ENCODE data around the gene LGALS9C.
"Not testable (repeated sequence)": the region's sequence is repeated elsewhere in the genome, so short reads cannot be mapped to it uniquely, and the experiment has no call there.

LGALS9C gene

GRCh38 chr17:18478977-18479595 is 2.5 kb downstream of the LGALS9C start:
- DNase-seq = not testable (repeated sequence)

GRCh38 chr17:18481775-18482174 is 5.2 kb downstream of the LGALS9C start:
- not testable (repeated sequence) for DNase-seq

DNA sequence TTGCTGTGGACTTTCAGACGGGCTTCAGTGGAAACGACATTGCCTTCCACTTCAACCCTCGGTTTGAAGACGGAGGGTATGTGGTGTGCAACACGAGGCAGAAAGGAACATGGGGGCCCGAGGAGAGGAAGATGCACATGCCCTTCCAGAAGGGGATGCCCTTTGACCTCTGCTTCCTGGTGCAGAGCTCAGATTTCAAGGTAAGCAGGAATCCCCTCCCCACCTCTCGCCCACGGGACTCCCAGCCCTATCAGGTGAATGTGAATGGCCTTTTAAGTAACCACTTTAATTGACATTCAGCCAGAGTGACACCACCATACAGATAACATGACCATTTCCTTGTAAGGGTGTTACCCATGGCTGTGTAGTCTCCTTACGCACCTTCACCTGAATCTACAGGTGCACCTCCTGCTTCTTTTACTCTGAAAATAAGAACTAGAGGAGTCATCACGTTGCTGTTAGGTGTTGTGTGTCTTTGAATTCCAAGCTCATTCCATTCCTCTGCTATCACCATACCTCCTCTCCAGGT is 9.4 kb downstream of the LGALS9C start:
- DNase-seq = not testable (repeated sequence)

- DNase-seq = not testable (repeated sequence)
Measured at GRCh38 chr17:18487633-18488032, 11.0 kb downstream of the LGALS9C start.

GRCh38 chr17:18488622-18489021 is 12.0 kb downstream of the LGALS9C start:
- not testable (repeated sequence) for DNase-seq

DNA sequence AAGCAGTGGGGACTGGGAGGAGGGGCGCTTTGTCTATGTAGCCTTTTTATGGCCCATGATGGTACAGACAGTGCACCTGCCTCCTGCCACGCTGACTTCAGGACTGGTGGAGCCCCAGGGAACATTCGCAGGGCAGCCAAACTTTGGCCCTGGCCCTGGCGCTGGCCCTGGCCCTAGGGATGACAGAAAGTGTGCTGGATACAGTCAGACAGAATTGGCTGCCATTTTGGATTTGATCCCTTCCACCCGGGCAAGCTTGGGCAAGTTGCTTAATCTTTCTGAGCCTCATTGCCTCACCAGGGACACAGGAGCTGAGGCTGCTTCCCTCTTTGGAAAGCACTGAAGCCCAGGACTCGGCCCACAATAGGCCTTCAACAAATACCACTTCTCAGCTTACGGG is 13.4 kb downstream of the LGALS9C start:
- DNase-seq = not testable (repeated sequence)

- DNase-seq = not testable (repeated sequence)
Measured at GRCh38 chr17:18492712-18493480, 16.3 kb downstream of the LGALS9C start.

DNA sequence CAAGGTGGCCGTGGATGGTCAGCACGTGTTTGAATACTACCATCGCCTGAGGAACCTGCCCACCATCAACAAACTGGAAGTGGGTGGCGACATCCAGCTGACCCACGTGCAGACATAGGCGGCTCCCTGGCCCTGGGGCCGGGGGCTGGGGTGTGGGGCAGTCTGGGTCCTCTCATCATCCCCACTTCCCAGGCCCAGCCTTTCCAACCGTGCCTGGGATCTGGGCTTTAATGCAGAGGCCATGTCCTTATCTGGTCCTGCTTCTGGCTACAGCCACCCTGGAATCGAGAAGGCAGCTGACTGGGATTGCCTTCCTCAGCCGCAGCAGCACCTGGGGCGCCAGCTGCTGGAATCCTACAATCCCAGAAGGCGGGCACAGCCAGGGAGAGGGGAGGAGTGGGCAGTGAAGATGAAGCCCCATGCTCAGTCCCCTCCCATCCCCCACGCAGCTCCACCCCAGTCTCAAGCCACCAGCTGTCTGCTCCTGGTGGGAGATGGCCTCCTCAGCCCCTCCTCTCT is 17.7 kb downstream of the LGALS9C start:
- not testable (repeated sequence) for DNase-seq

GRCh38 chr17:18497044-18497443 is 20.5 kb downstream of the LGALS9C start:
- not testable (repeated sequence) for DNase-seq

- not testable (repeated sequence) for DNase-seq
Measured at GRCh38 chr17:18499100-18499499, 22.5 kb downstream of the LGALS9C start.

DNA sequence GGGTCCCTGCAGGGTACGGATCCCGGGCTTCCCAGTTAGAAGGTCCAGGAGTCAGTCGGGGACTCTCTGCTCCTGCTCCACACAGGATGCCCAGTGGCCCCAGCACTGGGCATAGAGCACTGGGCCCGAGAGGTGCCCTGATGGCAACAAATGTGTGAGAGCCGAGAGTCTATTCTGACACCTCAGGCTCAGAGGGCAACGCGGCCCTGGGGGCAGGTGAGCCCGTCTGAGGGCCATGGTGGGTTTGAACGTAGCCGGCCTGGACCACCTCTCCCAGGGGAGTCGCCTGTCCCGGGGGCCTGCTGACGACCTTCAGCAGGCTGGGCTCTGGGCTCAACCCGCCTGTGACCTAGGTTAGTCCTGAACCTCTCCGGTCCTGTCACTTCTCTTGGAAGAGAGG is 23.2 kb downstream of the LGALS9C start:
- DNase-seq = not testable (repeated sequence)

DNA sequence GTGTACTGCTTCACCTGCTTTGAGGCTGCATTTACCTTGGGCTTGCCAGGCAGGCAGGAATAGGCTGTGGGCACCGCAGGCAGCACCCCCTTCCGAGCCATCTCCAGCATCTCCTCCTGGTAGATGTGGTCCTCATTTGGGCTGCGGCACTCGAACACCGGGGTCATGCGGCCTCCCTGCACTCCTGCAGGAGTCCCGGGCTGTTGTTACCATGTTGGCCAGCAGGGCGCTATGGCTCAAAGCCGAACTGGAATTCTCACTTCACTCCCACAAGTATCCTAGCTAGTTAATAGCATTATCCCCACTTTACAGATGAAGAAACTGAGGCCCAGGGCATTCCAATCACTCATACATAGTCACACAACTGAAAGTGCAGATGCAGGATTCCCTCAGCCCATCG is 23.7 kb downstream of the LGALS9C start:
- not testable (repeated sequence) for DNase-seq

DNA sequence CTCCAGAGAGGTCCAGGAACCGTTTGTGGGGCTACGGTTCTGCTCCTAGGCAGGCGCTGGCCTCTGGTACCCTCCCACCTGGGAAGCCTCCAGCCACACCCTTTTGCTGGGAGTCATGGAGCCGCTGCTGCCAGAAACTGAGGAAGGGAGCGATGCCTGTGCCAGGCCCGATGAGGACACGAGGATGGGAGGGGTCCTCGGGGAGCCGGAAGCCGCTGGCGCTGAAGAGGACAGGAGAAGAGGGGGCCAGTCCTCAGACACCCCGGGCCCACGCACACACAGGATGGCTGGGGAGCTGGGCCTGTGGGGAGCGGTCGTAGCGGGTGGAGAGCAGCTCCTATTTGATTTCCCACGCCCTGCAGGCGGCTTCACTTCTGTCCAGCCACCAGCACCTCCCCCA is 24.2 kb downstream of the LGALS9C start:
- not testable (repeated sequence) for DNase-seq

DNA sequence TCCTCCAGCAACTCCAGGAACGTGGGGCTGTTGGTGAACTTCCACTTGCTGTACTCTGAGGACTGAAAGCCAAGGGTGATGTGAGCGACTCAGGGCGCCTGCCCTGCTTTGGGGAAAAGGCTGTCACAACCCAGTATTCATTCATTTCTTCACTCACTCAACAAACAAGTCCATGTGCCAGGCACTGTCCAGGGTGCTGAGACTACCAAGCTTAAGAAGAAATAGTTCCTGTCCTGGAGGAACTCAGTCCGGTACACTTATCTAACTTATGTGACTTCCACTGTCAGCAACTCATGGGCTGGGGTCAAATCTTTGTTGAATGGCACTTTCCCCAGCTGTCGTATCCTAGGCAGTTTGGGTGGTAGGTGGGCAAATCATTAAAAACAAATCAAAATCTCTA is 26.6 kb downstream of the LGALS9C start:
- not testable (repeated sequence) for DNase-seq

DNA sequence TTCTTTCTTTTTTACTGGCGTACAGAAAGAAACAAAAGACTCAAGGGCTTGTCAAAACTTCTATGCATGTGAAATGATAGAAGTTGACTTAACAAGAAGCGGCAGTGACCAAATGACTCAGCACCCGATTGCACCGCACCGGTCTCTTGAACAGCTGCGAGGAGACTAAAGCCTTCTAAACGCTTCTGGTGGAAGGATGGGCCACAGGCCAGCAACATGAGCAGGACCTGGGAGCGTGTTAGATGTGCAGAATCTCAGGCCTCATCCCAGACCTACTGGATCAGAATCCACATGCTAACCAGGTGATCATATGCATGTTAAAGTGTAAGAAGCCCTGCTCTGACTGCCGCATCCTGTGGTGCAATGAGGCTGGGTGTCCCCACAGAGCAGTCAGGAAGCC is 31.1 kb downstream of the LGALS9C start:
- DNase-seq = not testable (repeated sequence)

DNA sequence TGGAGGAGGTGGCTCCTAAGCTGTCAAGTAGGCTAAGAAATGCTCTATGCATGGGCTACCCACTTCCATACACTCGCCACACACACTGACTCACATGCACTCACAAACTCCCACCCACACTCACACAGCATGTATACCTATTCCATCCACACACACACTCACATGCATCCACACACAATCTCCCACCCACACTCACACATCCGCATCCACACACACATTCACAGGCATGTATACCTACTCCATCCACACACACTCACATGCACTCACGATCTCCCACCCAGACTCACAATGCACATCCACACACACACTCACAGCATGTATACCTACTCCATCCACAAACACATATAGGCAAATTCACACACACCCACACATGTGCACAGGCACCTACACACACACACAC is 32.1 kb downstream of the LGALS9C start:
- DNase-seq = not testable (repeated sequence)

DNA sequence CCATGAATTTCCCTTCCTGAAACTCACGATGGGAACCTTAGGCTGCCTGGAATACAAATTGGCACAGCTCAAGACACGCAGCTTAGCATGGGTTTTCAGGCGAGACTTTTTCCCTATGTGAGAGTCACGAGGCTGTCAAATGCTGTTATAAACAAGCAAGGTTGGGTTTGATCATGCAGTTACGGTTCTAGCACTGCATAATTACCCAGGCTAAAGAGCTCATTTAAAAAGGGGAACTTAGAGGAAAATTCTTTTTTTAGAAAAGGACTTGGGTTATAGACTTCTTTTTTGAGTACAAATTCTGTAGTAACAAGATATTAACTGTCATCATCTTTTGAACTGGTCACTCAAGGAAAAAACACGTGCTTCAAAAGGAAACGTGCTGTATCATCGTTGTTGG is 44.5 kb downstream of the LGALS9C start:
- DNase-seq = not testable (repeated sequence)

GRCh38 chr17:18525015-18525414 is 48.4 kb downstream of the LGALS9C start:
- not testable (repeated sequence) for DNase-seq

DNA sequence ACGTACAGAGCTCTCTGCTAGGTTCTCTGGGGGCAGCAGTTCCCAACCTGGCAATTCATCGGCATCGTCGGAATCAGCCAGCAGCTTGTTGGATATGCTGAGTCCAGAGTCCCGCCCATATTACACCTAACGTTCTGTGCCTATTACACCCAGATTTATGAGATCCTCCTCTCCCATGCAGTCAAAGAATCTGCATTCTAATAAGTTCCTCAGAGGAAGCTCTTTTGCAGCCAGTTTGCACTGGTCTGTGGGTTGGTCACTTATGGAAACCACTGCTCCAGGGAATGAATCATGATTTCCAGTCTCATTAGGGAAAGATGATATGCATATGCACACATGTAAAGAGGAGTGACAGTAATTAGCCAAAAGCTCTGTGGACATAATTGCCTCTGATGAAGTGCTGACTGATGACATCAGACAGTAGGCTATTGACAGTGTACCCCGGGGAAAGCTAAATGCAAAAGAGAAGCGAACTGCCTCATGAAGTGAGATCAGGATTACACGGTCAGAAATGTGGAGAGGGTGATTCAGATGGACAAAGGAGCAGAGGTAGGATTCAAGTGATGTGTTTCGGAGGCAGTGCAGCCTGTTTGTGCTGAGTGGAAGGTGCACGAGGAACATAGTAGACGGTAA is 49.7 kb downstream of the LGALS9C start:
- DNase-seq = not testable (repeated sequence)

- DNase-seq = not testable (repeated sequence)
Measured at GRCh38 chr17:18527354-18527753, 50.8 kb downstream of the LGALS9C start.

- not testable (repeated sequence) for DNase-seq
Measured at GRCh38 chr17:18528435-18528834, 51.8 kb downstream of the LGALS9C start.

- DNase-seq = not testable (repeated sequence)
Measured at GRCh38 chr17:18528899-18529500, 52.4 kb downstream of the LGALS9C start.

DNA sequence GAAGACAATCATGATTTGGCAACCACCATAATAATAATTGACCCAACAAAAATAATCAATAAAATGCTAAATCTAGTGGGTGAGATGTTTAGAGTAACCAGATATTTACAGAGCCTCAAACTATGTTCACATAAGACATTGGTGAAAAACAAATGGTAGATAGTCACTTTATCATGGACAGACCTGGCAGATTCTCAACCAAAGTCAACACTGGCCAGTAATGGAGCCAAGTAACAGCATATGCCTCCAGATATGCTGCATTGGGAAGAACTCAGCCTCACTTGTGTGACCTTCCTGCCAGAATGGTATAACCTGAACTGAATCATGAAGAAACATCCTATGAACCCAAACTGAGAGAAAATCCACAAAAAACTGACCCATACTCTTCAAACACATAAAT is 53.8 kb downstream of the LGALS9C start:
- not testable (repeated sequence) for DNase-seq
